ENCODE data around the gene WIPF1. TPM values are rescaled to one million over a fixed set of nuclear protein-coding genes. Genes with fewer than 3 reads are reported as not detected.

WIPF1 gene
- total RNA-seq, 1 experiment from 2014 or later = 0.59 TPM

GRCh38 chr2:174553811-174554493 is 43.7 kb downstream of the WIPF1 start:
- DNase-seq (ENCODE audit: low read depth, low spot score) (no peak), ATAC-seq (no peak)
- ChIA-PET POLR2A (no interaction called here), RAD21 (ENCODE audit: low non-redundant PET in 1 of 2, low total read pairs in 2 of 2, uncharacterized antibody in 2 of 2, unreplicated experiment in 2 of 2) (no interaction called here), CTCF (no interaction called here)
- Histone ChIP-seq H4K20me1 (ENCODE audit: insufficient read depth) (no peaks in the 10 kb centered on the region), H3K27ac (ENCODE audit: low read depth, low read length) (no peak overlapping the region), H3K4me2 (ENCODE audit: low read length) (no peak overlapping the region), H3K4me1 (ENCODE audit: control insufficient read depth in 1 of 2, insufficient read depth in 2 of 2, low read length in 2 of 2) (no peaks in the 10 kb centered on the region), H2AFZ (ENCODE audit: low read depth, low read length, poor library complexity, severe bottlenecking) (no peak overlapping the region), H3K36me3 (ENCODE audit: control insufficient read depth in 1 of 2, insufficient read depth in 2 of 2, low read length in 2 of 2) (no peaks in the 10 kb centered on the region), H3K9me2 (ENCODE audit: insufficient read depth) (no peaks in the 10 kb centered on the region), H3K79me2 (ENCODE audit: insufficient read depth, low read length) (no peaks in the 10 kb centered on the region), H3K4me3 (replicated peaks in 1 of 2; ENCODE audit: low read depth in 1 of 2, low read length in 2 of 2) (no peak overlapping the region), H3K27me3 (ENCODE audit: insufficient read depth, low read length) (no peaks in the 10 kb centered on the region), H3K9me3 (ENCODE audit: control insufficient read depth in 1 of 2, insufficient read depth in 1 of 2, low read depth in 1 of 2, low read length in 2 of 2) (no peaks in the 10 kb centered on the region), H3K9ac (ENCODE audit: low read length) (no peak overlapping the region)
- BruUV-seq (replicated peaks) = no TSS peak
- intact Hi-C loops (cut with micrococcal nuclease) = no loop called here
- TF ChIP-seq SRF (IDR thresholded peaks at IDR 0.05; ENCODE audit: low read depth) (no peak), CEBPB (IDR thresholded peaks at IDR 0.05; ENCODE audit: low read depth) (no peak), POLR2A (IDR thresholded peaks at IDR 0.05; ENCODE audit: borderline replicate concordance, extremely low read depth, insufficient read depth, insufficient read length) (no peak), CTCF (IDR thresholded peaks at IDR 0.05 in 2 of 3, conservative IDR thresholded peaks at IDR 0.05 in 1 of 3; ENCODE audit: borderline replicate concordance in 1 of 3, insufficient read depth in 1 of 3, low read depth in 2 of 3, low read length in 2 of 3) (no peak), JUND (IDR thresholded peaks at IDR 0.05) (no peak), ZBTB33 (IDR thresholded peaks at IDR 0.05; ENCODE audit: extremely low read depth, insufficient replicate concordance, low read length) (no peak), ZFX (IDR thresholded peaks at IDR 0.05) (no peak)

Measured in HCT116 (cell line).